ENCODE data around the gene PSMB11. TPM values are rescaled to one million over a fixed set of nuclear protein-coding genes. Genes with fewer than 3 reads are reported as not detected.

Gene PSMB11
- total and polyA plus RNA-seq, 10 of the 15 experiments (the other 5 are each of a cell fraction or from before 2014, with no cell fraction given), result not detected

DNA sequence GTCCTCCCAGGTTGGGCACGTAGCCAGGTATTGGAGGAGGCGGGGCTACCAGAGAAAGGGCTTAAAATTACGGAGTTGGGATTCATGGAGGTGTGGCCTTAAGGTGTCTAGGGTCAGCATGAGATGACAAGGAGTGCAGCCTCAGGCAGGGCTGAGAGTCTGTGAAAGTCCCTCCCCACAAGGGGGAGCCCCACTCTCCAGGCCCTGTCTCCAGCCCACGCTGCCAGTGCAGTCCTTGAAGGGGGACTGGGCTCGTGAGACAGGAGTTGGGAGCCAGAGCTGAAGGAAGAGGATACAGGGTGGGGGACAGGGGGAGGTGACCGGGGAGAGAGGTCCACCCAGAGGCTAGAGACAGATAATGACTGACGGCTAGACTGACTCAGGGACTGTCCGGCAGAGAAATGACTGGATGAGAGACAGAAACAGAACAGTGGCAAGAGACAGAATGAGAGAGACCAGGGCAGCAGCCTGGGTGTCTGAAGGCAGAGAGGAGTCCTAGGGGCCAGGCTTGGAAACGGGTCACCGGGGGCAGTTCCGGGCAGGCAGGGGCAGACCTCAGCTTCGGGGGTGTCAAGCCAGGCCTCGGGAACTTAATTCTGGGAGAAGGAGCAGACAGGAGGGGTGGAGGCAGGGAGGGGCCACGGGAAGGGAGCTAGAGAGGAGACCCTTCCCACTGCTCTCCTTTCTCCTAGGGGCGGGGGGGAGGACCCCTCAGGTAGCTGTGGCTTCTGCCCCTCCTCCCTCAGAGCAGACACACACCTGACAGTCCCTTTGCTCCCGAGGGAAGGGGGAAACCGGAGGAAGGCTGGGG, 14.3 kb downstream of the PSMB11 start (continued):
- TF ChIP-seq, protein P1, sequence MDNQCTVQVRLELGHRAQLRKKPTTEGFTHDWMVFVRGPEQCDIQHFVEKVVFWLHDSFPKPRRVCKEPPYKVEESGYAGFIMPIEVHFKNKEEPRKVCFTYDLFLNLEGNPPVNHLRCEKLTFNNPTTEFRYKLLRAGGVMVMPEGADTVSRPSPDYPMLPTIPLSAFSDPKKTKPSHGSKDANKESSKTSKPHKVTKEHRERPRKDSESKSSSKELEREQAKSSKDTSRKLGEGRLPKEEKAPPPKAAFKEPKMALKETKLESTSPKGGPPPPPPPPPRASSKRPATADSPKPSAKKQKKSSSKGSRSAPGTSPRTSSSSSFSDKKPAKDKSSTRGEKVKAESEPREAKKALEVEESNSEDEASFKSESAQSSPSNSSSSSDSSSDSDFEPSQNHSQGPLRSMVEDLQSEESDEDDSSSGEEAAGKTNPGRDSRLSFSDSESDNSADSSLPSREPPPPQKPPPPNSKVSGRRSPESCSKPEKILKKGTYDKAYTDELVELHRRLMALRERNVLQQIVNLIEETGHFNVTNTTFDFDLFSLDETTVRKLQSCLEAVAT (IDR thresholded peaks at IDR 0.05), result 0 out of 2 replicates have a peak, but pooled peaks have one; percentile 18
- TF ChIP-seq TAF1 (IDR thresholded peaks at IDR 0.05; ENCODE audit: borderline replicate concordance, low read depth, low read length) (no peak), NBN (IDR thresholded peaks at IDR 0.05) (peak; percentile 67; the same call in 1 of the 2 replicates), SIN3A (IDR thresholded peaks at IDR 0.05; ENCODE audit: low read depth, low read length) (0 out of 2 replicates have a peak, but pooled peaks have one; percentile 26), KAT2A (conservative IDR thresholded peaks at IDR 0.05; ENCODE audit: control insufficient read depth, low read depth, low read length) (no peak), RELA (IDR thresholded peaks at IDR 0.05; ENCODE audit: borderline replicate concordance, partially characterized antibody) (peak; percentile 68), HDAC2 (IDR thresholded peaks at IDR 0.05) (no peak), MYC (IDR thresholded peaks at IDR 0.05; ENCODE audit: insufficient read depth, insufficient read length, insufficient replicate concordance, low read length, severe bottlenecking) (no peak), YY1 (IDR thresholded peaks at IDR 0.05; ENCODE audit: low read depth, low read length) (peak; percentile 40; the same call in 1 of the 2 replicates), HDGF (IDR thresholded peaks at IDR 0.05) (peak; percentile 72; the same call in 1 of the 2 replicates), RUNX3 (IDR thresholded peaks at IDR 0.05; ENCODE audit: low read length) (peak; percentile 46; the same call in 1 of the 2 replicates), EGR1 (IDR thresholded peaks at IDR 0.05; ENCODE audit: borderline replicate concordance in 1 of 2, low read depth in 2 of 2, low read length in 2 of 2) (peak in 1 of 2 experiments; percentile 72; a peak in 2 of 3 replicates), NR2C2 (IDR thresholded peaks at IDR 0.05; ENCODE audit: borderline replicate concordance, control insufficient read depth, insufficient read length, low read depth) (no peak), BHLHE40 (IDR thresholded peaks at IDR 0.05; ENCODE audit: borderline replicate concordance in 1 of 2, low read depth in 2 of 2, low read length in 1 of 2) (peak in 1 of 2 experiments; percentile 52; a peak in 1 of 4 replicates), ETV6 (conservative IDR thresholded peaks at IDR 0.05 in 1 of 2, IDR thresholded peaks at IDR 0.05 in 1 of 2; ENCODE audit: borderline replicate concordance in 1 of 2, low read depth in 1 of 2) (no peak), POLR2AphosphoS5 (IDR thresholded peaks at IDR 0.05; ENCODE audit: low read length) (no peak), NFIC (IDR thresholded peaks at IDR 0.05; ENCODE audit: low read depth, low read length) (no peak), IKZF1 (conservative IDR thresholded peaks at IDR 0.05) (0 out of 2 replicates have a peak, but pooled peaks have one; percentile 30), ZNF217 (IDR thresholded peaks at IDR 0.05) (no peak)
- TF ChIP-seq, protein P2, sequence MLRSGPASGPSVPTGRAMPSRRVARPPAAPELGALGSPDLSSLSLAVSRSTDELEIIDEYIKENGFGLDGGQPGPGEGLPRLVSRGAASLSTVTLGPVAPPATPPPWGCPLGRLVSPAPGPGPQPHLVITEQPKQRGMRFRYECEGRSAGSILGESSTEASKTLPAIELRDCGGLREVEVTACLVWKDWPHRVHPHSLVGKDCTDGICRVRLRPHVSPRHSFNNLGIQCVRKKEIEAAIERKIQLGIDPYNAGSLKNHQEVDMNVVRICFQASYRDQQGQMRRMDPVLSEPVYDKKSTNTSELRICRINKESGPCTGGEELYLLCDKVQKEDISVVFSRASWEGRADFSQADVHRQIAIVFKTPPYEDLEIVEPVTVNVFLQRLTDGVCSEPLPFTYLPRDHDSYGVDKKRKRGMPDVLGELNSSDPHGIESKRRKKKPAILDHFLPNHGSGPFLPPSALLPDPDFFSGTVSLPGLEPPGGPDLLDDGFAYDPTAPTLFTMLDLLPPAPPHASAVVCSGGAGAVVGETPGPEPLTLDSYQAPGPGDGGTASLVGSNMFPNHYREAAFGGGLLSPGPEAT (IDR thresholded peaks at IDR 0.05; ENCODE audit: low read depth), result peak; percentile 71
- TF ChIP-seq, protein P3, sequence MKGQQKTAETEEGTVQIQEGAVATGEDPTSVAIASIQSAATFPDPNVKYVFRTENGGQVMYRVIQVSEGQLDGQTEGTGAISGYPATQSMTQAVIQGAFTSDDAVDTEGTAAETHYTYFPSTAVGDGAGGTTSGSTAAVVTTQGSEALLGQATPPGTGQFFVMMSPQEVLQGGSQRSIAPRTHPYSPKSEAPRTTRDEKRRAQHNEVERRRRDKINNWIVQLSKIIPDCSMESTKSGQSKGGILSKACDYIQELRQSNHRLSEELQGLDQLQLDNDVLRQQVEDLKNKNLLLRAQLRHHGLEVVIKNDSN (IDR thresholded peaks at IDR 0.05; ENCODE audit: borderline replicate concordance, extremely low read length, insufficient read depth, low read depth, low read length), result no peak
